HG02610 (cell line): ENCODE measurements around the gene AVEN.
"Not testable (repeated sequence)": the region's sequence is repeated elsewhere in the genome, so short reads cannot be mapped to it uniquely, and the experiment has no call there.

Source experiments
- ATAC-seq: cut with Tn5 transposase; IDR thresholded peaks from one replicate; pipeline ENCODE4 v1.9.1; 2021; ENCODE audit warnings: mild to moderate bottlenecking, moderate library complexity; ENCODE audit not compliant: unreplicated experiment

Gene AVEN

DNA sequence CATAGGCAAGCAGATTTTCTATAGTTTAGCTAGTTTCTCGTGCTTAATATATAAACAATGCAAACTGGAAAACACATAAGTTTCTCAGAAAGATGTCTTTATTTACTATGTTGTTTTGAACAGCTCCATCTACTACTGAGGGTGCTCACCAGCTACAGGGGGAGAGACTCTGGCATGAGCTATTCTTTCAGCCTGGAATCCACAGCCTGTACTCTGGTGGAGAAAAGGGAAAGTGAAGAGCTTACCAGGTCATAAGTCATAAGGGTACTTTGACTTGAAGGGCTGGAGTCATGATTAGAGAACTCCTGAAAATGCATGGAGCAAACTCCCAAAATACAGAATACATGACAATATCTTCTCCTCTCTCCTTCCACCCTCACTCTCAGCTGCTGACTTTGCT, 4.4 kb upstream of the AVEN start:
- ATAC-seq = no peak

DNA sequence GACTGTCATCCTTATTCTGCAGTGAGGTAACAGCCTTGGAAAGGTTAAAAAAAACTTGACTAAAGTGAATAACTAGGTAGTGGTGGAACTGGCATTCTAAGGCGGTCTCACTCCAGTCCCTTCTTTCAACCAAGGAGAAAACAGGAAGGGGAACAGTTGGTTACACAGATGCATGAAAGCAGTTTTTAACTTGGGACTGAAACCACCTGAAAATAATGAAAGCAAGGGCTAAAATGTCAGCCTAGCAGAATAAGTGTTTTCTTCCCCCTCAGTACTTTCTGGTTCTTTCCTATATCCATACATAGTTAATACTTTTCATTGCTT, 748 bp upstream of the AVEN start:
- ATAC-seq = no peak

DNA sequence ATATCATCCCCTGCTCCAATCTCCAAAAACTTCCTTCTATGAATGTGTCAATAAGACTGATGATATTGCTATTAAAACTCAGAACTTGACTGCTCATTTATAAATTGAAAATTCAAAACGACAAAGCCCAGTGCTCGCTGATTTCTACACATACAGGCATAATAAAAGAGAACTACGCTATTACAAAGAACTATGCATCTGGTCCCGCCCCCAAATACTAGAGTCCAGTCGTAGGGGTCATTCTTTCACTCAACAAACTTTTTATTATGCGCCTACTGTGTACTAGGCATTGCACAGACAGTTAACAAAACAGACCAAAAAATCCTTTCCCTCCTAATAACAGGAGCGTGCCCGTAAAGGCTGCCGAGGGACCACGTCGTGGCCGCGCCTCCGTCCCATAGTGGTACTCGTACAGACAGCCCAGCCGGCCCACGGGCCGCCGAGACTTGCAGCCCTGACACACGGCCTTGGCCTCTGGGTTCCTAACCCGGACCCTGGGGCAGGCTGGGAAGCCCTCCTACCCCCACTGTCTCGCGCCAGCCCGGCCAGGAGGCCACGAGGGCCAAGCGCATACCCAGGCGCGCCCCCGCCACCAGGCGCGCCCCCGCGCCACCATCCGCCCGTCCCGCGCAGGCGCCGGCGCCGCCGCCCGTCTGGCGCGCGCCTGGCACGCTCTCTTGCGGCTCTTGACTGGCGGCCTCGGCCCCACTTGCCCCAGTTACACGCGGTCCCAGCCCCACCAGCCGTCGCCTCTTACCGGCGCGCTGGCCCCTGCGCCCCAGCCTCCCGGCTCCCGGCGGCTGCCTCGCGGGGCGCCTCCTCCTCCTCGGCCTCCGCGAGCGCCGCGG, 757 bp downstream of the AVEN start:
- ATAC-seq = peak; percentile 77

DNA sequence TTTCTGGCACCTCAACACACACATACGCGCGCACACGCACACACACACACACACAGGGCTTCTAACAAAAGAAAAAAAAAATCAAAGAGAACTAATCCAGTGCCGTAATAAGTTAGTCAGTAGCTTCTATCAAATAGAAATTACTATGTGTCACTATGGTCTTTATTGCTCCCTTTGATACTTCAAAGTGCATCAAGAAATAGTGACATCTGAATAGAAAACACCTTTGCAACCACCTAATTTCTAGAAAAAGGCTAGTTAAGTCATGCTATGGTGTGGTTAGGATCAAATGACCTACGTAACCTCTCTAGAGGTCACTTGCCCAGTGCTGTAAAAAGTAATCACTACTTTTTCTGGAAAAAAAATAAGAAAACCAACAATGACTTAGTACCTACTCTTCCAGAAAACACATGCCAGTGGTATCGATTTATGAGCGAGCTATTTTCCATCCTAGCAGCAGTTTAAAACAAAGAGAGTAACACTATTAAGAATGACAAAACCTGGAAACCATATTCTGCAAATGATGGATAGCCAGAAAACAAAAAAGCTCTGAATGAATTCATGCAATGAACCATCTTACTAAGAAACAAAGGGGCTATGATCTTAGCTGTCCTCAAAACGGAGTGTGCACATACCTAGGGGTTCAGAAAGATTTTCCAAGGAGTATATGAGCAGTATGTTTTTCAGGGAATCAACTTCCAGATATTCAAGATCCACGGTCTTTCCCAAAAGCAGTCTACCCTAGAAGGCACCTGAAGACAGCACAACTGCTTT, 6.8 kb downstream of the AVEN start:
- no peak for ATAC-seq

DNA sequence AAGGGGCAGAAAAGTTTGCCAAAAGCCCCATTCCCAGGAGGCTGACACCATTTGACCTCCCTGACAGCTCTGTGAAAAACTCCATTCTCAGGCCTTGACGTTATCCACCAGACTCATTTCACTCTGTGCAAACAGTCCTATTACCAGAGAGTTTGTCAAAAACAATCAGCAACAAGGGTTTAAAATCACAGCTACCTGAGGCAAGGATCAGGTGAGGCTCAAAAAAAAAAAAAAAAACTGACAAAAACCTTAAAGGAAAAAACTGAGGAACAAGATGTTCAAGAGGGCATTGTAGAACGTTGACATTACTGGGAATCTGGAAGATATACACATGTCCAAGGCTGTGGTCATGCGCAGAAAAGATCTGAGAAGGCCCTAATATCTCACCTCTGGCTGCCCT, 11.4 kb downstream of the AVEN start:
- no peak for ATAC-seq

DNA sequence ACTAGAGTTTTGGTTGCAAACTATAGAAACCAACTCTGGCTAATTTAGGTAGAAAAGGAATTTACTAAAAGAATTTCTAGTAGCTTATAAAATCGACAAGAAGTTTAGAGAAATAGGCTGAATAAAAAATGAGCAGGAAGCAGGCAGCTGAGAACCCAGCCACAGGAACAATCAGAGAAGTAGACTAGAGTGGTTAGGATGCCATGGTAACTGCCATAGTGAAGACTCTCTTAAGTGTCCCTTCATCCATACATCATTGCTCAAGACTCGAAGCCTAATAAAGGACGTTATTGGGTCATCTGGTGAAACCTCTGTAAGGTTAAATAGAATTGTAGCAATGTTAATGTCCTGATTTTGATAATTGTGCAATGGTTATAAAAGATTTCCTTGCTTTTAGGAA, 13.8 kb downstream of the AVEN start:
- no peak for ATAC-seq

DNA sequence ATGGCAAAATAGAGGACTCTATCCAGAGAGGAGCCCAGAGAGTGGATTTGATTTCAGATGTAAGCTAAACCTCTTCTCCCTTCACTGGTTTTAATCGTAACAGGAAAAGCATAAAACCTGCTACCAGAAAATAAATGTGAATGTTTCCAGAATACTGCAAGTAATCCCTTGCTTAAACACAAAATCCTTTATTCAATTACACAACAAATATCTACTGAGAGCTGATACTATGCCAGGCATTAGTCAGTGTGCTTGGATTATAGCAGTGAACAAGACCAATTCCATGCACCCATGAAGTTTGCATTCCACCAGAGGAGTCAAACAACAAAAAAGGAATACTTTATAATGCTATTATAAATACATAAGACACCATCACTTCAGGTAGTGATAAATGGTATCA, 15.1 kb downstream of the AVEN start:
- no peak for ATAC-seq

DNA sequence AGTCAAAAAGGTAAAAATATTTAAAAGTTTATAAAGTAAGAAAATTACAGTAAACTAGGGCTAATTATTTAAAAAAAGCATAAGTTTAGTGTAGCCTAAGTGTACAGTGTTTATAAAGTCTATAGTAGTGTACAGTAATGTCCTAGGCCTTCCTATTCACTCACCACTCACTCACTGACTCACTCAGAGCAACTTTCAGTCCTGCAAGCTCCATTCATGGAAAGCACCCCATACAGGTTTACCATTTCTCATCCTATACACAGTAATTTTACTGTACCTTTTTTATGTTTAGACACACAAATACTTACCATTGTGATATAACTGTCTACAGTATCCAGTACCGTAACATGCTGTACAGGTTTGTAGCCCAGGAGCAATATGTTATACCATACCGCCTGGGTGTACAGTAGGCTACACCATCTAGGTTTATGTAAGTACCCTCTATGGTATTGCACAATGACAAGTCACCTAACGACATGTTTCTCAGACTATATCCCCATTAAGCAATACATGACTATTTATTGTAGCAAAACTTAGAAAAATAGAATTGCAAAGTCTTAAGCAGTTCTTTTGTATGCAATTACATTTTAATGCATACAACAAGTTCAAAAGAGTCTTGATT, 19.5 kb downstream of the AVEN start:
- no peak for ATAC-seq

DNA sequence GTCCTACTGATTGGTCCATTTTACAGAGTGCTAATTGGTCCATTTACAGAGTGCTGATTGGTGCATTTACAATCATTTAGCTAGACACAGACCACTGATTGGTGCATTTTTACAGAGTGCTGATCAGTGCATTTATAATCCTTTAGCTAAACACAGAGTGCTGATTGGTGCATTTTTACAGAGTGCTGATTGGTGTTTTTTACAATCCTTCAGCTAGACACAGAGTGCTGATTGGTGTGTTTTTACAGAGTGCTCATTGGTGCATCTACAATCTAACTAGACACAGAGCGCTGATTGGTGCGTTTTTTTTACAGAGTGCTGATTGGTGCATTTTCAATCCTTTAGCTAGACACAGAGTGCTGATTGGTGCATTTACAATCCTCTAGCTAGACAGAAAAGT, 20.3 kb downstream of the AVEN start:
- ATAC-seq = not testable (repeated sequence)

DNA sequence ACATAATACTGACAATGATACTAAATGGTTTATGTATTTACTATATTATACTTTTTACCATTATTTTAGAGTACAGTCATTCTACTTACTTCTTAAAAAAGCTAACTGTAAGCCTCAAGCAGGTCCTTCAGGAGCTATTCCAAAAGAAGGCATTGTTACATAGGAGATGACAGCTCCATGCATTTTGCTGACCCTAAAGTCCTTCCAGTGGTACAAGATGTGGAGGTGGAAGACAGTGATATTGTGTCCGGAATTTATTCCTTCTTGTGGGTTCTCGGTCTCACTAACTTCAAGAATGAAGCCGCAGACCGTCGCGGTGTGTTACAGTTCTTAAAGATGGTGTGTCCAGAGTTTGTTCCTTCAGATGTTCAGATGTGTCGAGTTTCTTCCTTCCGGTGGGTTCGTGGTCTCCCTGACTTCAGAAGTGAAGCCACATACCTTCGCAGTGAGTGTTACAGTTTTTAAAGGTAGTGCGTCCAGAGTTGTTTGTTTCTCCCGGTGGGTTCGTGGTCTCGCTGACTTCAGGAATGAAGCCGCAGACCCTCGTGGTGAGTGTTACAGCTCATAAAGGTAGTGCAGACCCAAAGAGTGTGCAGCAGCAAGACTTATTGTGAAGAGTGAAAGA, 20.9 kb downstream of the AVEN start:
- no peak for ATAC-seq

DNA sequence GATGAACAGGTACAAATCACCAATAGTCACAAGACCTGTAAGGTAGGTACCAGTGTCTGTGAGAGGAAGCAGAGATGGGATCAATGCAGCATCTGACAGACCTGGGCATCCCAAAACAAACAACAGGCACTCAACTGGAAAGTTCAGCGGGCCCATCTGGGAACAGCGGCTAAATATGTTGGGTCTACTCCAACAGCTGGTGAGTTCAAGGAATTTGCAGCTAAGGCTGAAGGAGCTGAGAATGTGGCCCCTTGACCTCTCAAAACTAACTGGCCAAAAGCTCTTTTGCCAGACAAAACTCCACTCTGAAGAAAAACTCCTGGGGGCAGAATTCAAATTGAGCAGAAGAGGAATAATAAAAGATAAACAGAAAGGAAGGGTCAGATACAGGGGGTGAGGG, 24.4 kb downstream of the AVEN start:
- ATAC-seq = no peak

DNA sequence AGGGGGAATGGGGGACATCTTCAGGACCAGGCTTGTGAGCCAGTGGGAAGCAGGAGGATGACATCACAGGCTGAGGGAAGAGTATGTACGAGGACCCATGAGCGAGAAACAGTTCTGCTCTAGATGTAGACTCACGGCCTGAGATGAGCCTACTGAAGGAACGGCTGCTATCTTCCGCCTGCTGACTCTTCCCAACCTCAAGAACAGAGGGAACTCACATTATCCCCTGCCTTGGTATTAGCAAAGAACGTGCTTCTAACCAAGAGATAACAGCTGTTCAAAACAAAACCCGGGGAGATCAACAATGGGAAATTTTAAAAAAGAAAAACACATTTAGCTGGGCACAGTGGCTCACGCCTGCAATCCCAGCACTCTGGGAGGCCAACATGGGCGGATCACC, 25.3 kb downstream of the AVEN start:
- no peak for ATAC-seq

DNA sequence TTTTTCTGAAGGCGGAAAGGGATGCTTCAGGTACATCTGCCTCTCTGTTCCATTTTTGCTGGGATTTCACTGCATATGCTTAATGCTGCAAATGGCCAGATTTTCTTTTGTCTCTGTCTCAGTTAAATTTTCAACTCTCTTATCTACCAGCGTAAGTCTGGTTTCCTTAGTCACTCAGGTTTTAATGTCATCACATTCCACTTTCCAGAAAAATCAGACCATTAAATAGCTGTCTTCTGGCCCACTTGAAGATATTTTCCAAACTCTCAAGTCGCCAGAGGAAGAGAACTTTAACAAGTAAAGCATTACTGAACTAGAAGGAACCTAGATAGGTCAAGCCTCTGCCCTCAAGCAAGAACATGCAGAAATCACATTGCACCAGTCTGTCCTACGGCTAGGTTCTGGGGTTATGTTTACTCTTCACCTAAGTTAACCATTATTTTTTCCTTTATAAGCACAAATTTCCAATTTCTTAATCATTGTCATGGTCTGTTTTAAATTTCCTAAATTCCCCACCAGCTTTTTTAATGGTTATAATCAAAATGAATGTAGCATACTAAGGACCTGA, 26.5 kb downstream of the AVEN start:
- no peak for ATAC-seq

DNA sequence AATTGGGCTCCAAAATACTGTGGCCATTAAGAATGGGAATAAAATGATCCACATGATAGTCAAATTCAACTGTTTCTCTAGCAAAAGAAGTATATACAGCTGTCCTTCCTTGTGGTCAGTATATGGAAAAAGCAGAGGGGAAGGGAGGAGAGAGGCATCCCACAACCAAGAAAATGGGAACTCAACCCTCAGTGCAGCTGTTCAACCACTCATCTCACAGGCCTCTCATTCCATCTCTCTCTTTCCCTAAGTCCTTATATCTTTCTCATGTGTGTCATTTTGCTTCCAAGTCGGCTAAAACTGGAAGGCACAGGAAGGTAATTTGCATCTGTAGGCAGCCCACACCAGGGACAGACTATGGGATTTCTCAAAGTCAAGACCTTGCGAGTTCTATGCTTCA, 27.5 kb downstream of the AVEN start:
- no peak for ATAC-seq

DNA sequence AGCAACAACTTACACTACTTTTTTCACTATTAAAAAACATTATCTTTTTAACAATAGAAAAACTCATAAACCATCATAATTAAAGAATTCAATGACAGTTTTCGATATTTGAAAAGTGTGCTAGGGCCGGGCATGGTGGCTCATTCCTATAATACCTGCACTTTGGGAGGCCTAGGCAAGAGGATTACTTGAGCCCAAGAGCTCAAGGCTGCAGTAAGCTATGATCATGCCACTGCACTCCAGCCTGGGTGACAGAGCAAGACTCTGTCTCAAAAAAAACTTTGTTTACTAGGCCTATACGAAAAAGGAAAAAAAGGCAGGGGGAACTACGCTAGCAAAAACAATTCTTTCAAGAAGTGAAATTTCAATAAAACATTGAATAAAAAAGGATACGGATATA, 28.1 kb downstream of the AVEN start:
- ATAC-seq = no peak

DNA sequence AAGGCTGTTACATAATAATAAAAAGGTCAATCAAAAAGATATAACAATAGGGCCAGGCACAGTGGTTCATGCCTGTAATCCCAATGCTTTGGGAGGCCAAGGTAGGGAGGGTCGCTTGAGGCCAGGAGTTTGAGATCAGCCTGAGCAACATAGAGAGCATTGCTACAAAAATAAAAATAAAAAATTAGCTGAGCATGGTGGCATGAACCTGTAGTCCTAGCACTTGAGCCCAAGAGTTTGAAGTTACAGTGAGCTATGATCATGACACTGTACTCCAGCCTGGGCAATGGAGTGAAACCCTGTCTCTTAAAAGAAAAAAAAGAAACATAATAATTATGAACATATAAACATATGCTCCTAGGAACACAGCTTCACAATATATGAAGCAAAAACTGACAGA, 29.3 kb downstream of the AVEN start:
- ATAC-seq = no peak

DNA sequence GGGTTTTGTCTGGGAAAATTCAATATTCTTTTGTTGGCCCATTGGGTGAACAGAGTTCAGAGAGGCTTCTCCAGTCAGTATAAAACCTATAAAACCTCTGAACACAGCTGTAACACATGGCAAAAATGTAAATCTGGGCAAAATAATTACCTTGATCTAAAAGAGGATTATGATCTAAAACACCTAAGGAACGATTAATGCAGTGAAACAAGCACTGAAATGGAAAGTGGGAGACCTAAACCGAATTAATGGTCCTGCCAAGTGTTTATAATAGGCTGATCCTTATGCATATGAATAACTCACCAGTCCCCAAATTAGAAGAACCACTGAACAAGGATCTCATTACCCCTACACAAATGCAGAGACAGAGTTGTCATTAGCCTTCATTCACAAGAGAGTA, 32.6 kb downstream of the AVEN start:
- ATAC-seq = no peak

DNA sequence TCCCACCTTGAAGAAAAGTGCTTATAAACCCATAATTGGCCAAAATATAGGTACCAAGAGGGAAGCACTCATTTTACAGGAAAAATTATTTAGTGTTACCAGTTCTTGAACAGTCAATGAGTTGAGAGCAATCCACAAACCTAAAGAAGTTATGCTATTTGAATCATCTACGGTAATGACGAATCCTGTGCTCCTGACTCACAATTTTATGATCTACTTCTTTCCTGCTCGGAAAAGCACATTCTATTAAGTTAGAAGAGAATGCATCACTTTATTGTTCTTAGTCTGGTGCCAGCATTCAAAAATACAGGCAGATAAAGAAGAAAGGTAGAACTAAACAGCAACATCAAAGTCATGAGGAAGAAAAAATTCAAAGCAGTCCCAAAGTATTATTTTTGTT, 37.5 kb downstream of the AVEN start:
- ATAC-seq = no peak

DNA sequence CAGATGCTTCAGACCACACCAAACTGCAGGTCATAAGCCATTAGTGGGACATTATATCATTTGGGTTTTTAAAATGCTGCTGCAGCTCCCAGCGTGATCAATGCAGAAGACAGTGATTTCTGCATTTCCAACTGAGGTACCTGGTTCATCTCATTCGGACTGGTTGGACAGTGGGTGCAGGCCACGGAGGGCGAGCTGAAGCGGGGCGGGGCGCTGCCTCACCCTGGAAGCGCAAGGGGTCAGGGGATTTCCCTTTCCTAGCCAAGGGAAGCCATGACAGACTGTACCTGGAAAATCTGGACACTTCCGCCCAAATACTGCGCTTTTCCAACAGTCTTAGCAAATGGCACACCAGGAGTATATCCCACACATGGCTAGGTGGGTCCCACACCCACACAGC, 43.3 kb downstream of the AVEN start:
- ATAC-seq = not testable (repeated sequence)

DNA sequence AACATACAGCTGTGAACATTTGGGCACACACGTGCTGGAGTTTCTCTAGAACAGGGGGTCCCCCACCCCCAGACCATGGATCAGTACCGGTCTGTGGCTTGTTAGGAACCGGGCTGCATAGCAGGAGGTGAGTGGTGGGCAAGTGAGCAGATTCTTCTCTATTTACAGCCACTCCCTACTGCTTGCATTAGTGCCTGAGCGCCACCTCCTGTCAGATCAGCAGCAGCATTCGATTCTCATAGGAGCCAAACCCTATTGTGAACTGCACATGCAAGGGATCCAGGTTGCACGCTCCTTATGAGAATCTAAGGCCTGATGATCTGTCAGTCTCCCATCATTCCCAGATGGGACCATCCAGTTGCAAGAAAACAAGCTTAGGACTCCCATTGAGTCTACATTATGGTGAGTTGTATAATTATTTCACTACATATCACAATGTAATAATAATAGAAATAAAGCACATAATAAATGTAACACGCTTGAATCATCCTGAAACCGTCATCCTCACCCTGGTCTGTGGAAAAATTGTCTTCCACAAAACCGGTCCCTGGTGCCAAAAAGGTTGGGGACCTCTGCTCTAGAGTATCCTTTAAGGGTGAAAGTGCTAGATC, 44.9 kb downstream of the AVEN start:
- ATAC-seq = no peak

DNA sequence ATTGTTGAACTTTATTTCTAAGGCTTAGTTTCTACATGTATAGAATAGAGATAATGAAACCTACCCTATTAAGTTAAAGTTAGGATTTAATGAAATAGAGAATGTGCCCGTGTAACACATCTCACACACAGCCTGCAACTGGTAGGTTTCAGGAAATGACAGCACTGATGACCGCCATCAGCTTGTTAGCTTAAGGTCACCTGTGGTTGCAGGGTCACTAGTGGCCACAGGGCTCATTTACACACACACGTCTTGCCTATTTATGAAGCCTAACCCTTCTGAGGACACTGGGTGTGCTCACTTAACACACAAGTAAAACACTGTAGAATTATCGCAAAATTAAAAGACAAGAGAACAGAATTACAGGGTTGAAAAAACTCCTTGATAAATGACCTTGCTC, 50.6 kb downstream of the AVEN start:
- ATAC-seq = no peak
